Smooth muscle cell (in vitro differentiated cells): ENCODE measurements around the gene BCAS3. TPM values are rescaled to one million over a fixed set of nuclear protein-coding genes. Genes with fewer than 3 reads are reported as not detected.

Source experiments
- DNase-seq: peaks from one replicate; lab custom pipeline; 2025; ENCODE audit not compliant: unreplicated experiment; lab: John Stamatoyannopoulos, UW
- H2AFZ ChIP-seq: fragments of 200-600 bp; sonication (generic); 2 replicates; pipeline ENCODE4 v1.6.0; 2016; ENCODE audit warnings: antibody characterized with exemption, low read depth, mild to moderate bottlenecking
- H3F3A ChIP-seq: fragments of 200-600 bp; sonication (generic); 2 replicates; pipeline ENCODE4 v1.6.0; 2017; ENCODE audit warnings: antibody characterized with exemption, low read depth
- H3K27ac ChIP-seq: fragments of 200-600 bp; sonication (generic); 2 replicates; pipeline ENCODE4 v1.5.1; 2016; ENCODE audit warnings: low read depth, mild to moderate bottlenecking
- H3K27me3 ChIP-seq: fragments of 200-600 bp; sonication (generic); 2 replicates; pipeline ENCODE4 v1.6.1; 2016; ENCODE audit warnings: low read depth, mild to moderate bottlenecking
- H3K36me3 ChIP-seq: fragments of 200-600 bp; sonication (generic); 2 replicates; pipeline ENCODE4 v1.5.1; 2016; ENCODE audit warnings: low read depth
- H3K4me1 ChIP-seq: fragments of 200-600 bp; sonication (generic); 2 replicates; pipeline ENCODE4 v1.5.1; 2016; ENCODE audit warnings: low read depth
- H3K4me2 ChIP-seq: fragments of 200-600 bp; sonication (generic); 2 replicates; pipeline ENCODE4 v1.6.0; 2016; ENCODE audit warnings: mild to moderate bottlenecking
- H3K4me3 ChIP-seq: fragments of 200-600 bp; sonication (generic); 2 replicates; pipeline ENCODE4 v1.5.1; 2016; ENCODE audit warnings: mild to moderate bottlenecking
- H3K79me2 ChIP-seq: fragments of 200-600 bp; sonication (generic); 2 replicates; pipeline ENCODE4 v1.6.0; 2016; ENCODE audit warnings: low read depth, mild to moderate bottlenecking
- H3K9ac ChIP-seq: fragments of 200-600 bp; sonication (generic); 2 replicates; pipeline ENCODE4 v1.6.0; 2016; ENCODE audit warnings: low read depth
- H3K9me3 ChIP-seq: fragments of 200-600 bp; sonication (generic); replicated peaks from 2 replicates; pipeline ENCODE4 v1.5.1; 2016; ENCODE audit warnings: low read depth
- H4K20me1 ChIP-seq: fragments of 200-600 bp; sonication (generic); 2 replicates; pipeline ENCODE4 v1.6.0; 2016; ENCODE audit warnings: low read depth
- WGBS: methylation state at CpG from one replicate; pipeline ENCODE4 v1.1.7; 2016; ENCODE audit warnings: low lambda C conversion rate; 5-methylcytosine and 5-hydroxymethylcytosine counted together
- polyA plus RNA-seq: library from polyadenylated mRNA; unstranded; fragments of >200 nt; fragmentation: Nextera tagmentation; extraction: Ambion mirVana; gene quantifications from 2 replicates; pipeline ENCODE4 v1.2.1, GENCODE V29; 2016
- total RNA-seq: library from RNA; depleted of rRNA; stranded (reverse); fragments of >200 nt; gene quantifications from 2 replicates; pipeline ENCODE4 v1.2.3, GENCODE V29; 2014
- TF ChIP-seq, protein P1 (sequence below): fragments of 200-600 bp; sonication (generic); IDR thresholded peaks from 2 replicates; pipeline ENCODE4 v1.5.1; 2017; ENCODE audit warnings: borderline replicate concordance, mild to moderate bottlenecking, antibody characterized with exemption; ENCODE audit not compliant: insufficient read depth, poor library complexity, severe bottlenecking

The BCAS3 gene
- total and polyA plus RNA-seq, 2 experiments from 2014 or later = 17.2 to 54.5 TPM

DNA sequence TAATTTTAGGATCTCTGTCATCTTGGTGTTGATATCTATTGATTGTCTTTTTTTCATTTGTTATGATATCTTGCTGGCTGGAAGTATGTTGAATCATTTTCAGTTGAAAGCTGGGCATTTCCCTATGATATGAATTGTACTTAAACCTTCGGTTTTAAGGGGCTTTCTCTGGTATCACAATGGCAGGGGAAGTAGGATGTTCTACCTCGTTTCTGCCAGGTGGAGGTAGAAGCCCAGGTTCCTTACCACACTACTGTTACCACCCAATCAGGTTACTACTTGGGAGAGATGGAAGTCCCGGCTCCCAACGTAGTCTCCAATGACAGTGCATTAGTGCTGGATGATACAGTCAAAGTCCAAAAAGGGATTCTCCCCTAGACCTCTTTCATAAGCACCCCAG is 440.3 kb downstream of the BCAS3 start:
- Histone ChIP-seq H3K4me3 (no peak overlapping the region), H3K9me3 (no peaks in the 10 kb centered on the region), H2AFZ (no peak overlapping the region), H3K79me2 (no peaks in the 10 kb centered on the region), H3K36me3 (no peaks in the 10 kb centered on the region), H3K9ac (no peak overlapping the region), H3K27me3 (no peaks in the 10 kb centered on the region), H3F3A (no peaks in the 10 kb centered on the region), H4K20me1 (no peaks in the 10 kb centered on the region), H3K4me2 (no peak overlapping the region), H3K27ac (no peak overlapping the region), H3K4me1 (peaks cover 19% of the 10 kb centered on the region)
- WGBS = 92% methylated on average over 4 of the region's 4 CpGs
- no peak for DNase-seq
- TF ChIP-seq, protein P1, sequence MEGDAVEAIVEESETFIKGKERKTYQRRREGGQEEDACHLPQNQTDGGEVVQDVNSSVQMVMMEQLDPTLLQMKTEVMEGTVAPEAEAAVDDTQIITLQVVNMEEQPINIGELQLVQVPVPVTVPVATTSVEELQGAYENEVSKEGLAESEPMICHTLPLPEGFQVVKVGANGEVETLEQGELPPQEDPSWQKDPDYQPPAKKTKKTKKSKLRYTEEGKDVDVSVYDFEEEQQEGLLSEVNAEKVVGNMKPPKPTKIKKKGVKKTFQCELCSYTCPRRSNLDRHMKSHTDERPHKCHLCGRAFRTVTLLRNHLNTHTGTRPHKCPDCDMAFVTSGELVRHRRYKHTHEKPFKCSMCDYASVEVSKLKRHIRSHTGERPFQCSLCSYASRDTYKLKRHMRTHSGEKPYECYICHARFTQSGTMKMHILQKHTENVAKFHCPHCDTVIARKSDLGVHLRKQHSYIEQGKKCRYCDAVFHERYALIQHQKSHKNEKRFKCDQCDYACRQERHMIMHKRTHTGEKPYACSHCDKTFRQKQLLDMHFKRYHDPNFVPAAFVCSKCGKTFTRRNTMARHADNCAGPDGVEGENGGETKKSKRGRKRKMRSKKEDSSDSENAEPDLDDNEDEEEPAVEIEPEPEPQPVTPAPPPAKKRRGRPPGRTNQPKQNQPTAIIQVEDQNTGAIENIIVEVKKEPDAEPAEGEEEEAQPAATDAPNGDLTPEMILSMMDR = no peak

GRCh38 chr17:61118871-61119270 is 441.2 kb downstream of the BCAS3 start:
- Histone ChIP-seq H3K4me1 (peaks cover 19% of the 10 kb centered on the region), H4K20me1 (no peaks in the 10 kb centered on the region), H3K9ac (no peak overlapping the region), H3K36me3 (no peaks in the 10 kb centered on the region), H3K4me3 (no peak overlapping the region), H3K4me2 (no peak overlapping the region), H3K27ac (no peak overlapping the region), H3K79me2 (no peaks in the 10 kb centered on the region), H3K9me3 (no peaks in the 10 kb centered on the region), H2AFZ (no peak overlapping the region), H3K27me3 (no peaks in the 10 kb centered on the region), H3F3A (no peaks in the 10 kb centered on the region)
- TF ChIP-seq, protein P1 = no peak
- DNase-seq = no peak
- 75% methylated on average over 2 of the region's 2 CpGs for WGBS

- H2AFZ ChIP-seq = no peak overlapping the region
- no peak overlapping the region for H3K27ac ChIP-seq
- peaks cover 19% of the 10 kb centered on the region for H3K4me1 ChIP-seq
- no peak for DNase-seq
- H3K9me3 ChIP-seq = no peaks in the 10 kb centered on the region
- TF ChIP-seq, protein P1 = no peak
- no peak overlapping the region for H3K4me3 ChIP-seq
- no peak overlapping the region for H3K4me2 ChIP-seq
- H3K27me3 ChIP-seq = no peaks in the 10 kb centered on the region
- H3K36me3 ChIP-seq = no peaks in the 10 kb centered on the region
- H3K79me2 ChIP-seq = no peaks in the 10 kb centered on the region
- no peak overlapping the region for H3K9ac ChIP-seq
- H3F3A ChIP-seq = no peaks in the 10 kb centered on the region
- 27% methylated on average over 2 of the region's 2 CpGs for WGBS
- H4K20me1 ChIP-seq = no peaks in the 10 kb centered on the region
Measured at GRCh38 chr17:61122326-61122913, 444.8 kb downstream of the BCAS3 start.

DNA sequence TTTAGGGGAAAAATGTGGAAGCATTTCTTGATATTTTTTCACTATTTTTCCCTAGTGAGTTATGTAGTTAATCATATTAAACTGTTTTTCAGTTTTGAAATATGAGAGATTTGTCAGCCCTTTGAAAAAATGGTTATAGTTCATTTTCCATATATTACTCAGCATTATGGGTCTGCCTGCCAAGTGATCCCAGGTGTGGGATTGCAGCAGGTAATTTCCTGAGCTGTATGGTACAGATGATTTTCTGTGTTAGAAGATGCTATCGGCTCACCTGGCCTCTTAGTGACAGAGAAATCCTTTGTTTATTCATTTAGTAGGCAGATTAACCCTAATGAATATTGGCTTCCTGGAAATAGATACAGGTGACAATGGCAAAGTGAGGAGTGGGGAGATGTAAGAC is 446.9 kb downstream of the BCAS3 start:
- DNase-seq = no peak
- Histone ChIP-seq H4K20me1 (no peaks in the 10 kb centered on the region), H3K79me2 (no peaks in the 10 kb centered on the region), H3K27me3 (no peaks in the 10 kb centered on the region), H3K4me2 (no peak overlapping the region), H3K9me3 (no peaks in the 10 kb centered on the region), H3F3A (peaks cover 4% of the 10 kb centered on the region), H3K9ac (no peak overlapping the region), H3K36me3 (no peaks in the 10 kb centered on the region), H3K27ac (no peak overlapping the region), H3K4me3 (no peak overlapping the region), H3K4me1 (peaks cover 5% of the 10 kb centered on the region), H2AFZ (no peak overlapping the region)
- TF ChIP-seq, protein P1 = no peak
- 94% methylated on average over 1 of the region's 1 CpG for WGBS
